HepG2 (cell line): ENCODE results near the gene EFNA4. TPM values are rescaled to one million over a fixed set of nuclear protein-coding genes. Genes with fewer than 3 reads are reported as not detected.

Experiments
- BHLHE40 ChIP-seq: IDR thresholded peaks from 2 replicates; pipeline ENCODE4 v1.6.1; 2011; ENCODE audit warnings: low read length, improper control_type of control experiment
- CHD4 ChIP-seq: fragments of 200-600 bp; sonication (generic); IDR thresholded peaks from 2 replicates; pipeline ENCODE4 v1.7.0; 2017; ENCODE audit warnings: mild to moderate bottlenecking, low read length, borderline replicate concordance
- EED ChIP-seq: sonication (generic); formaldehyde crosslinking; IDR thresholded peaks from 2 replicates; pipeline ENCODE4 v1.5.0; 2020; ENCODE audit warnings: mild to moderate bottlenecking, missing genetic modification reagents
- FOSL2 ChIP-seq: sonication (generic); formaldehyde crosslinking; IDR thresholded peaks from 2 replicates; pipeline ENCODE4 v1.4.0; 2020; ENCODE audit warnings: missing genetic modification reagents
- FOXK1 ChIP-seq: sonication (generic); formaldehyde crosslinking; IDR thresholded peaks from 2 replicates; pipeline ENCODE4 v1.4.0; 2020; ENCODE audit warnings: low read depth, missing genetic modification reagents, borderline replicate concordance
- NFRKB ChIP-seq: fragments of 450-650 bp; IDR thresholded peaks from 2 replicates; pipeline ENCODE4 v1.6.1; 2017
- RXRB ChIP-seq: IDR thresholded peaks from 2 replicates; pipeline ENCODE4 v1.6.1; 2016; ENCODE audit warnings: borderline replicate concordance, missing genetic modification reagents, missing compliant biosample characterization
- SRSF1 ChIP-seq: fragments of 200-400 bp; formaldehyde crosslinking; optimal IDR thresholded peaks from 2 replicates; pipeline ENCODE3; 2017; ENCODE audit warnings: mild to moderate bottlenecking, low read depth, low read length, moderate library complexity
- THYN1 ChIP-seq: sonication (generic); formaldehyde crosslinking; IDR thresholded peaks from 2 replicates; pipeline ENCODE4 v1.8.1; 2023; ENCODE audit warnings: low read depth, mild to moderate bottlenecking, moderate library complexity, missing genetic modification reagents, borderline replicate concordance
- ZNF230 ChIP-seq: sonication (generic); formaldehyde crosslinking; IDR thresholded peaks from 2 replicates; pipeline ENCODE4 v1.4.0; 2020; ENCODE audit warnings: mild to moderate bottlenecking, missing genetic modification reagents
- ZNF44 ChIP-seq: sonication (generic); formaldehyde crosslinking; IDR thresholded peaks from 2 replicates; pipeline ENCODE4 v1.5.1; 2020; ENCODE audit warnings: mild to moderate bottlenecking, missing genetic modification reagents
- ZNF567 ChIP-seq: sonication (generic); formaldehyde crosslinking; IDR thresholded peaks from 2 replicates; pipeline ENCODE4 v1.8.1; 2023; ENCODE audit warnings: mild to moderate bottlenecking, missing genetic modification reagents, borderline replicate concordance
- ZNF570 ChIP-seq: sonication (generic); formaldehyde crosslinking; IDR thresholded peaks from 2 replicates; pipeline ENCODE4 v1.4.0; 2020; ENCODE audit warnings: mild to moderate bottlenecking, missing genetic modification reagents, borderline replicate concordance
- ZNF746 ChIP-seq: sonication (generic); formaldehyde crosslinking; IDR thresholded peaks from 2 replicates; pipeline ENCODE4 v1.8.0; 2022; ENCODE audit warnings: mild to moderate bottlenecking, missing genetic modification reagents
- polyA plus RNA-seq, 8 experiments: library from polyadenylated mRNA; depleted of rRNA in 3 of 8; stranded (reverse) in 7 of 8; unstranded in 1 of 8; fragments of >200 nt; fragmentation: Illumina TruSeq in 4 of 8; extraction: Trizol in 4 of 8; gene quantifications; 2 replicates each; pipeline versions ENCODE4 v1.2.1 to v1.2.3, GENCODE V29; 2011 to 2016; ENCODE audit warnings: low read depth in 4 of 8, missing spikeins in 1 of 8, mixed read lengths in 1 of 8; ENCODE audit not compliant: insufficient read depth in 1 of 8
- total RNA-seq, 5 experiments: library from RNA; depleted of rRNA; stranded (reverse); fragments of >200 nt; fragmentation: Illumina TruSeq; extraction: Trizol; gene quantifications; 2 replicates each; pipeline ENCODE4 v1.2.3, GENCODE V29; 2016; ENCODE audit warnings: low read depth in 1 of 5
- TF ChIP-seq, protein P1 (sequence below): sonication (generic); formaldehyde crosslinking; IDR thresholded peaks from 2 replicates; pipeline ENCODE4 v1.8.1; 2023; ENCODE audit warnings: missing genetic modification reagents, inconsistent platforms, borderline replicate concordance
- TF ChIP-seq, protein P2 (sequence below): sonication (generic); formaldehyde crosslinking; IDR thresholded peaks from 2 replicates; pipeline ENCODE4 v1.4.0; 2020; ENCODE audit warnings: missing genetic modification reagents
- TF ChIP-seq, protein P3 (sequence below): sonication (generic); formaldehyde crosslinking; IDR thresholded peaks from 2 replicates; pipeline ENCODE4 v1.5.1; 2020; ENCODE audit warnings: mild to moderate bottlenecking, missing genetic modification reagents, borderline replicate concordance
- TF ChIP-seq, protein P4 (sequence below): sonication (generic); formaldehyde crosslinking; IDR thresholded peaks from 2 replicates; pipeline ENCODE4 v1.9.0; 2022; ENCODE audit warnings: missing genetic modification reagents, mild to moderate bottlenecking, borderline replicate concordance

EFNA4 gene
- total and polyA plus RNA-seq, 2 of the 13 experiments (the other 11 are each of a cell fraction or from before 2014, with no cell fraction given), result 12.0 to 17.2 TPM

DNA sequence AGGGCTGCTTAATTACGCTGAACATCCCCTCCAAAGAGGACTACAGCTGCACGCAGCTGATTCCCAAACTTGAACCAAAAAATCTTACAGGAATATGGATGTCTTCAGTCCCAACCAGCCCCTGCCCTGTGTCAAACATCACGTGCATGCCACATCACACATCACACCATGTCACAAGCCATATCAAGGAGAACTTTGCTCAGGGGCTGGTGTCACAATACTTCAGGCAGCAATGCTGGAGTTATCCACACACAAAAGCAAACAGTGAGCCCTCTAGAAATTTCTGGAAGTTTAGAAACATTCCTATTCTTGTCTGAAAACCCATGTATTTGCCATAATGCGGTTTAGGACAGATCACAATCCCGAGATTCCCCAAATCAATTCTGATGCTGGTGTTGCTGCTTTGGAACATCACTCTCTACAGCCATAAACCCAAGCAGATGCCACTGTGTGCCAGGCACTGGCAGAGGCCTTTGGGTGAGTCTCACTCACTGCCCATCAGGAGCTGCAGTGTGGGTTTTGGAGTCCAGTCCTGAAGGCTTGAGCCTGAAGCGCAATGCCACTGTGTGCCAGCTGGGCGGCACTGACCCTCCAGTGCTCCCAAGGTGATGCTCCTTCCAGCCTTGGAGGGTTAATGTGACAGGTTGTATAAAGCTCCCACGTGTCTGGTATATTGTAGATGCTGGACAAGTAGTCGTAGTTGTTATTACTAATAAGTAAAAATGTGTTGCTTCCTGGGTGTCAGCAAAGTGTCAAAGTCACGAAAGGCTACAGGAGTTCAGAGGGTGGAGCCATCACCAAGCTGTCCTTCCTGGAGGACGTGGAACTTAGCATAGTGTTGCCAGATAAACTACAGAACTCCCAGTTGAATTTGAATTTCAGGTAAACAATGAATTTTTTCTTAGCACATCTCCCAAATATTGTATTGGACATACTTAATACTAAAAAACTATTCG lies 44.0 kb downstream of the EFNA4 start (continued):
- TF ChIP-seq THYN1 (no peak), EED (CRISPR knock-in tag) (no peak), RXRB (CRISPR knock-in tag) (peak; percentile 47; the same call in 1 of the 2 replicates), SRSF1 (no peak), ZNF230 (CRISPR knock-in tag) (0 out of 2 replicates have a peak, but pooled peaks have one; percentile 26), BHLHE40 (peak; percentile 97), ZNF570 (CRISPR knock-in tag) (no peak), FOSL2 (CRISPR knock-in tag) (peak; percentile 62), CHD4 (no peak), ZNF44 (CRISPR knock-in tag) (no peak), ZNF746 (CRISPR knock-in tag) (no peak), NFRKB (no peak), ZNF567 (CRISPR knock-in tag) (0 out of 2 replicates have a peak, but pooled peaks have one; percentile 39), FOXK1 (CRISPR knock-in tag) (no peak)
- TF ChIP-seq, protein P1, sequence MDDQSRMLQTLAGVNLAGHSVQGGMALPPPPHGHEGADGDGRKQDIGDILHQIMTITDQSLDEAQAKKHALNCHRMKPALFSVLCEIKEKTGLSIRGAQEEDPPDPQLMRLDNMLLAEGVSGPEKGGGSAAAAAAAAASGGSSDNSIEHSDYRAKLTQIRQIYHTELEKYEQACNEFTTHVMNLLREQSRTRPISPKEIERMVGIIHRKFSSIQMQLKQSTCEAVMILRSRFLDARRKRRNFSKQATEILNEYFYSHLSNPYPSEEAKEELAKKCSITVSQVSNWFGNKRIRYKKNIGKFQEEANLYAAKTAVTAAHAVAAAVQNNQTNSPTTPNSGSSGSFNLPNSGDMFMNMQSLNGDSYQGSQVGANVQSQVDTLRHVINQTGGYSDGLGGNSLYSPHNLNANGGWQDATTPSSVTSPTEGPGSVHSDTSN (CRISPR knock-in tag), result no peak
- TF ChIP-seq, protein P2, sequence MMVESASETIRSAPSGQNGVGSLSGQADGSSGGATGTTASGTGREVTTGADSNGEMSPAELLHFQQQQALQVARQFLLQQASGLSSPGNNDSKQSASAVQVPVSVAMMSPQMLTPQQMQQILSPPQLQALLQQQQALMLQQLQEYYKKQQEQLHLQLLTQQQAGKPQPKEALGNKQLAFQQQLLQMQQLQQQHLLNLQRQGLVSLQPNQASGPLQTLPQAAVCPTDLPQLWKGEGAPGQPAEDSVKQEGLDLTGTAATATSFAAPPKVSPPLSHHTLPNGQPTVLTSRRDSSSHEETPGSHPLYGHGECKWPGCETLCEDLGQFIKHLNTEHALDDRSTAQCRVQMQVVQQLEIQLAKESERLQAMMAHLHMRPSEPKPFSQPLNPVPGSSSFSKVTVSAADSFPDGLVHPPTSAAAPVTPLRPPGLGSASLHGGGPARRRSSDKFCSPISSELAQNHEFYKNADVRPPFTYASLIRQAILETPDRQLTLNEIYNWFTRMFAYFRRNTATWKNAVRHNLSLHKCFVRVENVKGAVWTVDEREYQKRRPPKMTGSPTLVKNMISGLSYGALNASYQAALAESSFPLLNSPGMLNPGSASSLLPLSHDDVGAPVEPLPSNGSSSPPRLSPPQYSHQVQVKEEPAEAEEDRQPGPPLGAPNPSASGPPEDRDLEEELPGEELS (CRISPR knock-in tag), result peak; percentile 42; the same call in 1 of the 2 replicates
- TF ChIP-seq, protein P3, sequence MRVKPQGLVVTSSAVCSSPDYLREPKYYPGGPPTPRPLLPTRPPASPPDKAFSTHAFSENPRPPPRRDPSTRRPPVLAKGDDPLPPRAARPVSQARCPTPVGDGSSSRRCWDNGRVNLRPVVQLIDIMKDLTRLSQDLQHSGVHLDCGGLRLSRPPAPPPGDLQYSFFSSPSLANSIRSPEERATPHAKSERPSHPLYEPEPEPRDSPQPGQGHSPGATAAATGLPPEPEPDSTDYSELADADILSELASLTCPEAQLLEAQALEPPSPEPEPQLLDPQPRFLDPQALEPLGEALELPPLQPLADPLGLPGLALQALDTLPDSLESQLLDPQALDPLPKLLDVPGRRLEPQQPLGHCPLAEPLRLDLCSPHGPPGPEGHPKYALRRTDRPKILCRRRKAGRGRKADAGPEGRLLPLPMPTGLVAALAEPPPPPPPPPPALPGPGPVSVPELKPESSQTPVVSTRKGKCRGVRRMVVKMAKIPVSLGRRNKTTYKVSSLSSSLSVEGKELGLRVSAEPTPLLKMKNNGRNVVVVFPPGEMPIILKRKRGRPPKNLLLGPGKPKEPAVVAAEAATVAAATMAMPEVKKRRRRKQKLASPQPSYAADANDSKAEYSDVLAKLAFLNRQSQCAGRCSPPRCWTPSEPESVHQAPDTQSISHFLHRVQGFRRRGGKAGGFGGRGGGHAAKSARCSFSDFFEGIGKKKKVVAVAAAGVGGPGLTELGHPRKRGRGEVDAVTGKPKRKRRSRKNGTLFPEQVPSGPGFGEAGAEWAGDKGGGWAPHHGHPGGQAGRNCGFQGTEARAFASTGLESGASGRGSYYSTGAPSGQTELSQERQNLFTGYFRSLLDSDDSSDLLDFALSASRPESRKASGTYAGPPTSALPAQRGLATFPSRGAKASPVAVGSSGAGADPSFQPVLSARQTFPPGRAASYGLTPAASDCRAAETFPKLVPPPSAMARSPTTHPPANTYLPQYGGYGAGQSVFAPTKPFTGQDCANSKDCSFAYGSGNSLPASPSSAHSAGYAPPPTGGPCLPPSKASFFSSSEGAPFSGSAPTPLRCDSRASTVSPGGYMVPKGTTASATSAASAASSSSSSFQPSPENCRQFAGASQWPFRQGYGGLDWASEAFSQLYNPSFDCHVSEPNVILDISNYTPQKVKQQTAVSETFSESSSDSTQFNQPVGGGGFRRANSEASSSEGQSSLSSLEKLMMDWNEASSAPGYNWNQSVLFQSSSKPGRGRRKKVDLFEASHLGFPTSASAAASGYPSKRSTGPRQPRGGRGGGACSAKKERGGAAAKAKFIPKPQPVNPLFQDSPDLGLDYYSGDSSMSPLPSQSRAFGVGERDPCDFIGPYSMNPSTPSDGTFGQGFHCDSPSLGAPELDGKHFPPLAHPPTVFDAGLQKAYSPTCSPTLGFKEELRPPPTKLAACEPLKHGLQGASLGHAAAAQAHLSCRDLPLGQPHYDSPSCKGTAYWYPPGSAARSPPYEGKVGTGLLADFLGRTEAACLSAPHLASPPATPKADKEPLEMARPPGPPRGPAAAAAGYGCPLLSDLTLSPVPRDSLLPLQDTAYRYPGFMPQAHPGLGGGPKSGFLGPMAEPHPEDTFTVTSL (CRISPR knock-in tag), result no peak
- TF ChIP-seq, protein P4, sequence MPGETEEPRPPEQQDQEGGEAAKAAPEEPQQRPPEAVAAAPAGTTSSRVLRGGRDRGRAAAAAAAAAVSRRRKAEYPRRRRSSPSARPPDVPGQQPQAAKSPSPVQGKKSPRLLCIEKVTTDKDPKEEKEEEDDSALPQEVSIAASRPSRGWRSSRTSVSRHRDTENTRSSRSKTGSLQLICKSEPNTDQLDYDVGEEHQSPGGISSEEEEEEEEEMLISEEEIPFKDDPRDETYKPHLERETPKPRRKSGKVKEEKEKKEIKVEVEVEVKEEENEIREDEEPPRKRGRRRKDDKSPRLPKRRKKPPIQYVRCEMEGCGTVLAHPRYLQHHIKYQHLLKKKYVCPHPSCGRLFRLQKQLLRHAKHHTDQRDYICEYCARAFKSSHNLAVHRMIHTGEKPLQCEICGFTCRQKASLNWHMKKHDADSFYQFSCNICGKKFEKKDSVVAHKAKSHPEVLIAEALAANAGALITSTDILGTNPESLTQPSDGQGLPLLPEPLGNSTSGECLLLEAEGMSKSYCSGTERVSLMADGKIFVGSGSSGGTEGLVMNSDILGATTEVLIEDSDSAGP (CRISPR knock-in tag), result no peak
